ENCODE measurements around the gene ASB18.

The ASB18 gene, protein sequence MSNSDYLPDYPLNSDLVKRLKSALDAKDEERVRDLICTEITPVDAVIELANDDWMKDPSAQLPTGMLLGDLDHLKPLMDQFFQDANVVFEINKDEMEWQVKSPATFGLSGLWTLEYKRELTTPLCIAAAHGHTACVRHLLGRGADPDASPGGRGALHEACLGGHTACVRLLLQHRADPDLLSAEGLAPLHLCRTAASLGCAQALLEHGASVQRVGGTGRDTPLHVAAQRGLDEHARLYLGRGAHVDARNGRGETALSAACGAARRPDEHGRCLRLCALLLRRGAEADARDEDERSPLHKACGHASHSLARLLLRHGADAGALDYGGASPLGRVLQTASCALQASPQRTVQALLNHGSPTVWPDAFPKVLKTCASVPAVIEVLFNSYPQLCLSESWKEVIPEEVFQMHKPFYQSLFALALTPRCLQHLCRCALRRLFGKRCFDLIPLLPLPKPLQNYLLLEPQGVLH

DNA sequence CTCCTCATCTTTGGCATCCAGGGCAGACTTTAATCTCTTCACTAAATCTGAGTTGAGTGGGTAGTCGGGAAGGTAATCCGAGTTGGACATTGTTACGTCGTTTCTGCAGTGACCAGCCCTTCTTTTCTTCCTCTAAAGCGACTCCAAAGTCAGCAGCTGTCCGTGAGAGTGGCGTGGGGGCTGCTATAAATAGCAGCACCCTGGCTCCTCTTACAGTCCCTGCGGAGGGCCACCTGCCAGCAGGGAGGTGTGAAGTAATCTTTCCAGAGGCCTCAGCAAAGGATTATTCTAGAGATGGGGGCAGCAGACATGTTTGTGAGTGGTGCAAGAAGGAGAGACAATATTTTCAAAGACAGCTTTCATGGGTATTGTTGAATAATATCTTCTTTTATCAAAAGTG is at the start of gene ASB18:
Gene ASB18, minus strand, starts transcription at position 151 of the 400 bp plus-strand sequence. Its CDS starts 61 bp downstream, at position 90.
- no peak for DNase-seq

DNA sequence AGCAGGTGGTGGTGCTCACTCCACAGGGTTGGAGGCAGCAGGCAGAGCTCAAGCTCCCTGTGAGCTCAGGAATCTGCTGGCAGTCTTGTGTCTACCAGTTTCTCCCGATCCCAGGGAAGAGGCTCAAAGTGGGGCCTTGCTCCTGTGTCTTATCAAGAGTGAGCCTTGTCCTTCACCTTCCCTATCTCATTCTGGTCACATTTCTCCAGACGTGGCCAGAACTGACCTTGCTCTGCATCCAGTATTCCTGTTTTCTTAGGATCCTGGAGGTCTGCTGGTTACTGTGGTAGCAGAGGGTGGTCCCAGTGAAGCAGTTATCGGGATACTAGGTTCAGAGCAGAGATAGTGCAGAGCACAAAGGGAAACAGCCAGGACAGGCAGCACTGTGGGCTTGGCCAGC is 47.1 kb upstream of the ASB18 start:
- no peak for DNase-seq

DNA sequence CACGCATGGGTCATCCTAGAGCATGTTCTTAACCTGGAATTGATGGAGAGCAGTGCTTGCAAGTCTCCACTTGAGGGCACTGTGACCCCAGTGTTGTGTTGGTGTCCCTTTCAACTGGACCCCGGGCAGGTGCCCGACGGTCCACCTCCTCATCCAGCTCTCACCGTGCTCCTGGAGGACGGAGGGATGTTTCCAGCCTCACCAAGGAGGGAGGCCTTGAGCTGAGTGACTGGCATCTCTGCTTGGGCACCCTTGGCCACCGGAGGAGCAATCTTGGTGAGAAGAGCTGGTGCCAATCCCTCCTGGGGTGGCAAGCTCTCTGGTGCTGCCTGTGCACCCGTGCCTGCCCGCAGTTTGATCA is 45.4 kb upstream of the ASB18 start:
- DNase-seq = peak; percentile 20

DNA sequence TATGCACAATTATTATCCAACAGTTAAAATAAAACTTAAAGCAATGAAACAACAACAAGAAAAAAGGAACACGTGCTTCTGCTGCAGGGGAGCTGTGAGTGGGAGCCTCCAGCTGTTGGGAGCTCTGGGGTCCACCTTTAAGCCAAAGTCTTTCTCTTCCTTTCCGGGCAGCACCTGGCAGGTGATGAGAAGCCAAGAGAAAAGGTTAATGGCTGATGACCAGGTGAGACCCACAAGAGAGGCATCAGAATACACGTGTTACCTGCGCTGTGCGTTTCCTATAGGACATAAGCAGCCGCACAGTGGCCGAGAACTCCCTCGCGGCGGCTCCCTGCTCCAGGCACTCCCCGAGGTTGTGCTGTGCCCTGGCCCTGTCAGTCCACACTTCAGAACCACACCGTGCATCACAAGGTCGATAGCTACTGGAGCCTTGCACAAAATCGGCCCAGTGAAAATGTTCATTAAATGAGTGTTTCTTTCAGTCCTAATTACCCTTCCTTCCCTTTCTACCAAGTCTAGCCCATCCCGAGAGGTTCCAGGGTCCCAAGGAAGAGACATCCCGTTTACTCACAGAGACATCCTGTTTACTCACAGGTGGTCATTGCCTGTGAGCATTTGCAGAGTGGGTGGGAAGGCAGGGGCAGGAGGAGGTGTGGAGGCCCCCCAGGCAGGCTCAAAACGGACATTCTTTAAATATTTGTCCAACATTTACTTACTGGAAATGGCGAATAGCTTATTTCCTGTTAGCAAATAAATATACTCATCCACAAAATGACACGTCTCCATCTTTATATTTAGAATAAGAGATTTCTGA is 44.9 kb upstream of the ASB18 start:
- no peak for DNase-seq

DNA sequence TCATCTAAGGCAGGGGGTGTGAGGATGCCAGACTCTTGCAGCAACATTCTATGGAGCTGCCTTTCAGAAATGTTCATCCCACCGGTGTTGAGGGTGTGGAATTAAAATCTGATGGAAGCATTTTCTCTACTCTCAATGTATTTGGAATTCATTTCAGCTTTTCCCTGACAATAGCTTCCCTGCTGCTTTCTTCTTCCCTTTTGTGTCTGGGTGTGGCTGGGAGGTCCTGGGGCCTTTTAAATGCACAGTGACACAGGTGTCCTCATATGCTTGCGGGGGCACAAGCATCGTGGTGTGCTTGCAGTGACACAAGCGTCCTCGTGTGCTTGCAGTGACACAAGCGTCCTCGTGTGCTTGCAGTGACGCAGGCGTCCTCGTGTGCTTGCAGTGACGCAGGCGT is 43.4 kb upstream of the ASB18 start:
- DNase-seq = no peak

DNA sequence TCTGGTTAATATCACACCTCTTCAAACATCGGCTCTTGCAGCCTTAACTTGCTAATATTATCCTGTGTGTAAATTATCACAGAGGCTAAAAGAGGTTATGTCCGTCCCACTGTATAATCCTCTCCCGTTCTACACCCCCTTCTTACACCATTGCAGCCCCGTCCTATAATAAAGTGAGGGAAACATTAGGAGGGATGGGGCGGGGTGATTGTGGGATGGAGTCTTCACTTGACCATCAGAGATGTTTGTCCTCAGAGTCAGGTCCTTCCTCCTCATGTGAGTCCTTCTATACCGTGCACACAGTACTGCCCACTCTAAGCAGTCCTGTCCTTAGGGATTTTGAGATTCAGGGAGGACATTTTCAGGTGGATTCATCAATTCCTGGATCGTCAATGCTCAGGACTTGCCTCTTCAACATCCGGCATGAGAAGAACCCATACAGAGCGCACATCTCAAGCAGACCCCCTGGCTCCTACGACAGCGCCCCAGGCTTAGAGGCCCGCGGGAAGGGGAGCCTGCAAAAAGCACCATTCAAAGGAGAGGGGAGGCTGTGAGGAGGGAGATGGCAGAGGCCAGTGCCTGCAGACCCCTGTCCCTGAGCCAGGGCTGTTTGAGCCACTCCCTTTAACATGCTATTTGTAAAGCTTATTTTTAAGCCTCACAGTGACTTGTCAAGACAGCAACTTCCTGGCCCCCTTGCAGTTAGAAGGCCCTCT is 42.8 kb upstream of the ASB18 start:
- DNase-seq = no peak

DNA sequence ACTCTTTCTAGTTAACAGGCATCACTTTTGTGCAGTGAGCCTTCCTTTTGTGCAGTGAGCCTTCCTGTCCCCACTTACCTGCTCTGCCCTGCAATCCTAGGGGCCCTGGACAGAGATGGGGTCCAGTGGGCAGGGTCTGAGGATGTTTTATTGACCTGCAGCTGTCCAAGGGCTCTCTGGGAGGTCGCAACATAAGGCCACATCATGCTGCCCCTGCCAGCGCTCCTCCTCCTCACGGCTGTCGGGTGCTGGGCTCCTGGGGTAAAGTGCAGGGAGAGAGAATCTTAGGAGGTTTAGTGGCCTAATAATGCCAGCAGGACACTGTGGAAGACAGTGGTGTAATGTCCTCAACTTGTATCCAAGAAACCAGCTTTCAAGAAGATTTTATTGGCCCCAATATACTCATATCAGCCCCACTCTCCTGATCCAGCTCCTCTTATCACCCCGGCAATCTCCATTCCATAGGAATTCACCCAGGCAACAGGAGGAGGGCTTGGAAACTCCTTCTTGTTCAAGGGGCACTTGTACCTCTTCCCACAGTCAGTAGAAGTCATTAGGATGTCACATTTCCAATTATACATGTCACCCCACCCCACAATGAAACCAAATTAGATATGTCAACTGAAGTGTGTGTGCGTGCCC is 41.9 kb upstream of the ASB18 start:
- DNase-seq = no peak

DNA sequence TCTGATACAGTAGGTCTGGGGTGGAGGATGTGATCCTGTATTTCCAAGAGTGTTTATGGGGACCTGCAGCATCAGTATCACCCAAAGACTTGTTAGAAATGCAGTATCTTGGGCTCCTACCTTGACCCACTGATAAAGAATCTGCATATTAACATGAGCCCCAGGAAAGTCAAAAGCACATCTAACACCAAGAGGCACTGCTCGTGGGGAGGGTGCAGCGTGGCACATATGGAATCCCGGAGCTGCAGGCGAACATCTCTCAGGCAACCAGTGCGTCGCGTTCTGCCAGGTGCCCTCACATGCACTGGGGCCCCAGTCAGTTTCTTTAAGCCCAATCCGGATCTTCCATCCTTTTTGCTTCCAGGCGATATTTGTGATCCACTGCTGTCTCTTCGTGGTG is 41.3 kb upstream of the ASB18 start:
- DNase-seq = no peak

DNA sequence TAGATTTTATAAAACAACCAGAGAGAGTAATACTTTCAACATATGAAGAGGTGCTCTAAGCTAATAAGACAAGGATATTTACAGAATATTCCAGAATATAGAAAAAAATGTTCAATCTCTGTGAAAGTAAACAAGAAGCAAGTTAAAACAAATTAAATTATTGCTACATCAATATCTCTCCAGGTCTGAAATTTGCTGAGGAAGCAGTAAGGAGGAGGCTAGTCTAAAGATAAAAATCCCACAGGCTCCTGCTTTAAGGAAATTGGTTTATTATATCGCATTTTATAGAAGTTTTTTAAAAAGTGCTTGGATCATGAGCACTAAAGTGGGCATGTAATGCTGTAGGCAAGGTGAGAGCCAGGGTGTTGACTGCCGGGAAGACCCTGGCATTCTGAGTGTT is 39.7 kb upstream of the ASB18 start:
- no peak for DNase-seq

DNA sequence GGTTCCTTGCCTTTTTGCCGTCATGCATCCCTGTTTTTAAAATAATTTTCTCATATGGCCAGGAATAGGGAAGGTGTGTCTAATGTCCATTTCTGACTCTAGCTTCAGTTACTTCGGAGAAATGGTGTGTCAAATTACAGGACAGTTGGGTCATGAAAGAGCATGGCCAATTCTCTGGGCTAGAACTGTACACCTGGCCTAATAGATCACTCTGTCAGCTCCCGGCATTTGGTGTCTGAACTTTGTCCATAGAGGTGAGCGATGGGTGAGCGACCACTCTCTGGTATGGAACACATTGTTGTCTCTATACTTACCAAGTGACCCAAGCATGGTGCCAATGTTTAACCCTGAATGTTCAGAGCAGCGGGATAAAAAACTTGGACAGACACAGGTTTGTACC is 38.3 kb upstream of the ASB18 start:
- DNase-seq = no peak

DNA sequence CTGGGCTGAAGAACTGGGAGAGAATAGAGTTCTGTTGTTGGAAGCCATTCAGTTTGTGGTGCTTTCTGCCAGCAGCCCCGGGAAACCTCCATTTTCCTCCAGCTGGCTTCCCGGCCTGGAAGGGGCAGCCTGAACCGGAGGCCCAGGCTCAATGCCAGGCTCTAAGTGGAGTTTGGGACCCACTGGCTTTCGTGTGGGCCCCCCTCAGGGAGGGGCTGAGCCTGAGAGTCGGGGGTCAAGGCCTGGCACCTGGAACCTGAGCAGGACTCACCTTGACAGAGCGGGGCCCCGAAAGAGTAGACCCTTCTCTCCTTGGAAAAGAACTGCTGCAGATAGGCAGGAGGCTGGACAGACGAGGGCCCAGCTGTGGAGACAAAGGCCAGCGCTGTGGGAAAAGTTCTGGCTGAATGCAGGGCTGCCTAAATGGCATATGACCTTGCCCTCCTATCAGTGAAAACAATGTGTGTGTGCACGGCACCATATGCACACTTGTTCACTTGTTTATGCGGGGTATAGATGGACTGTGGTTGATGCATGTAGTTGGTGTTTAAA is 34.8 kb upstream of the ASB18 start:
- DNase-seq = no peak

DNA sequence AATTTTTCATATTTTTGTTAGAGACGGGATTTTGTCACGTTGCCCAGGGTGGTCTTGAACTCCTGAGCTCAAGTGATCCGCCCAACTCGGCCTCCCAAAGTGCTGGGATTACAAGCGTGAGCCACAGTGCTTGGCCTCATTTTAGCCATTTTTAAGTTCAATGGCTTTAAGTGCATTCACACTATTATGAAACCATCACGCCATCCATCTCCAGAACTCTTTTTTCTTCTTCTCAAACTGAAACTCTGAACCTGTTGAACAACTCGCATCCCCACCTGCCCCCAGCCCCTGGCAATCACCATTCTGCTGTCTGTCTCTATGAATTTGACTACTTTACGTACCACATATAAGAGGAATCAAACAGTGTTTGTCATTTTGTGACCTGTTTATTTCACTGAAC is 31.3 kb upstream of the ASB18 start:
- DNase-seq = no peak

DNA sequence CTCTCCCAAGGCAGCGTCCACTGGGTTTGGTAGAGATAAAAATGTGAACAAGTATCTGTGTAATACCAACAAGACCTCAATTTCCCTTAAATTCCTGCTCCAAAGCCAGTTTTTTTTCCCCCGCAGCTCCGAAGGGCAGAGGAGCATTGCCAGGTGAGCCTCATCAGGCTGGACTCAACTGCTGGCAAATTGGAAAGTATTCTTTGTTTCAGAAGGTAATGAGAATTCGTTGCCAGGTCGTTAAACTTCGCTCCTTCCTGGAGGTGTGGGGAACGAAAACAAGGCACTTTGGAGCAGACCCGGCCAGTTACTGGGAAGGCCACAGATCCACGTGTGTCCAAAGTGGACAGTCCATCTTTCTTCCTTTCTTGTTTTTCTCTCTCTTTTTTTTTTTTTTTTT is 30.4 kb upstream of the ASB18 start:
- DNase-seq = no peak

DNA sequence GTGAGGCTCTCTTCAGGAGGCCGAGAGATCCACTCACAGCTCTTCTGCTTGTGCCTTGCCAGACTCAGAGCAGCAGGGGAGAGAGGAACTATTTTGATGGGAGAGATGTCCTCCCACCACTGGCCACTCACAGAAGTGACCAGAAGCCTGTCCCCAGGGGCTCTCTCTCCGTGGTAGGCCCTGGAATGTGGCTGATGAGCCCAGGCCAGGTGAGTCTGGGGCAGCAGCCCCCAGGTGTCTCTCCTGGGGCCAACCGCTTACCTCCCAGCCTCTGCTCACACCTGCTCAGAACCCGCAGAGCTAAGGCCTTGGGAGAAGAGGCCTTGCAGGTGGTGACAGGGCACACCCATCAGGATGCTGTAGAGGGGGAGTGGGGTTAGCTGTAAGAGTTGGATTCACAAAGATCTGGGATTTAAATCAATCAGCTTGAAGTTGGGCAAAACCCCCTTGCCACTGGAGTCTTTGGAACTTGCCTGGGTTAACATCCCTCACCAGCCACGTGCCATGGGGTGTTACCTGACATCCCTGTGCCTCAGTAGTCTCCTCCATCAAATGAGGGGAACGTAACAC is 29.1 kb upstream of the ASB18 start:
- no peak for DNase-seq

DNA sequence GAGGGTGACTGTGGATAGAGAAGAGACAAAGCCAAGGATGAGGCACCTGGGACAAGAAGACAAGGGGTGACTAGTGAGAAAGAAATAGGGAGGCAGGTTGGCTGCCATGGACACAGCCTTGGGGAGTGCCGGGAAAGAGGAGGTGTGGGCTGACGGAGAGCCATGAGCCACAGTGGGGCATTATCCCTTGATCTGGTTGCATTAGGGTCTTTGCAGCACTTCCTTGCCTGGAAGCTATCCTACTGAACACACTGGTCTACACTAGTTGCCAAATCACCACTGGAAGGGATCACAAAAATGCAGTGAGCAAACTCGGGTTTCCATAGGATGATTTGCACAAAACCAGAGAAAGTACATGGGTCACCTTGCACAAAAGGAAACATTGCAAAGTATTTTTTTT is 27.7 kb upstream of the ASB18 start:
- DNase-seq = no peak

DNA sequence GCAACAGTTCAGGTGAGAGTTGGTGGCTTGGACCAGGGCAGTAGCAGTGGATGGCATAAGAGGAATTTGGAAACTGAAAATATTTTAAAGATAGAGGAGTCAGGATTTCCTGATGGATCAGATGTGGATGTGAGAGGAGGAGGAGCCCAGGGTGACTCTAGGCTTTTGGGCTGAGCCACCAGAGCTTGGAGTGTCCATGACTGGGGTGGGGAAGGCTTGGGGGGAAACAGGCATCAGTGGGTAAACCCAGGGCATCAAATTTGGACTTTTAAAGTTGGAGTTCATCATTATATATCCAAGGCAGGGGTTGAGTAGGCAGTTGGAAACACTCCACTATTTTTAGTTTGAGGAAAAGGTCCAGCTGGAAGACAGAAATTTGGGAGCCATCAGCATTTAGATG is 27.3 kb upstream of the ASB18 start:
- no peak for DNase-seq

DNA sequence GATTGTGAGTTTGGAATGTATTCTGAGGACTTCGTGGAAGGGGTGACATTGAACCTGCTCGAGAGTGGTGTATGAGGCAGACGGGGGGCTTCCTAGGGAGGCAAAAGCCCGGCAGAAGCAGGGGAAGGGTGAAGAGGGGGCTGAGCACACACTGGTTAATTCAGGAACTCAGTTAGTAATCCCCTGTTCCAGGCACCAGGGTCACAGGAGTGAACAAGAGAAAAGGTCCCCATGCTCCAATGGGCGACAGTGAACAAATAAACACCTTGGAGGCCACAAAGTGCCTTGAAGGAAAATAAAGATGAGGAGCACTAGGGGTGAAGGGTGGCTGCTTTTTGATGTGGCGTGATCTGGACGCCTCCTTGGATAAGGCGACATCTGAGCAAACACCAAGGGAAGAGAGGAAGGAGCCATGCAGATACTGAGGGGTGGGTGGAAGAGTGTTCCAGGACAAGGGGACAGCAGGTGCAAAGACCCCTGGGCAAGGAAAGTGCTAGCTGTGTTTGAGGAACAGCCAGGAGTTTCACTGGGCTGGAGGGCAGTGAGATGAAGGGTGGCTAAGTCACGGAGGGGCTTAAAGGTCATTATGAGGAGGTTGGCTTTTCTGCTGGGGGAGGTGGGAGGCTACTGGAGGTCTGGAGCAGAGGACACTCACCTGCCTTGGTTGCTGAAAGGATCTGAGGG is 26.7 kb upstream of the ASB18 start:
- DNase-seq = no peak

DNA sequence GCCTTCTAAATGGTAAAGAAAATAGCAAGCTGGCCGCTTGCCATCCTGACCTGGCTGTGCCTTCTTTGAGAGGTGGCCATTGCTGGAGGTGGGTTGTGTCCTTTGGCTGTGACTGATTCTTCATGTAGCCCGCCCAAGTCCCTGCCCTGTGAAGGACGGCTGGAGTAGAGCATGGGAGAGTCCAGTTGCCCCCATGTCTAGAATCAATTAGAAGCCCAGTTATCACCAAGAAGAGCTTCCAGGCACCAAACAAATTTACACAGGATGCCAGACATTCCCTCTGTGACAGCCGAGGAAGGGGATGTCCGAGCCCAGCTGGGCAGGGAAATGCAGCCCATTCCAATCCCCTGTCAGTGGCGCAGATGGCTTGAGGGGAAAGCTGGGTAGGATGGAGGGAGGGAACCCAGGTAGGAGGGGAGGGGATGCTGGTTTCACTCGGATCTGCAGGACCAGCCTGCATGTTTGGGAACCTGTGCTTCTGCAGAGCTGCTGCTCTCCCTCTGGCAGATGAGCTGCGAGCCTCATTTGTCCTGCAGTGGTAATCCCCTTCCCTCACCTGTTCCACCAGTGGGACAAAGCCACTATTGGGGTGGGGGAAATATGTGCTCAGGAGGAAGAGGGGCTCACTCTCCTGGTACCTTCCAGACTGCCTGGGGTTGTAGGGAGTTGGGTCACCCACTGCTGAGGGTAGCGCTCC is 25.7 kb upstream of the ASB18 start:
- DNase-seq = no peak

DNA sequence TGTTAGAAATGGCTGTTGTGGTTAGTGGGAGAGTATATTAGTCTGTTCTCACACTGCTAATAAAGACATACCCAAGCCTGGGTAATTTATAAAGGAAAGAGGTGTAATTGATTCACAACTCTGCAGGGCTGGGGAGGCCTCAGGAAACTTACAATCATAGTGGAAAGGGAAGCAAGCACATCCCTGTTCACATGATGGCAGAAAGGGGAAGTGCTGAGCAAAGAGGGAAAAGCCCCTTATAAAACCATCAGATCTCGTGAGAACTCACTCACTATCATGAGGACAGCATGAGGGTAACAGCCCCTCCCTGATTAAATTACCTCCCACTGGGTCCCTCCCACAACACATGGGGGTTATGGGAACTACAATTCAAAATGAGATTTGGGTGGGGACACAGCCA is 24.2 kb upstream of the ASB18 start:
- DNase-seq = peak; percentile 8

DNA sequence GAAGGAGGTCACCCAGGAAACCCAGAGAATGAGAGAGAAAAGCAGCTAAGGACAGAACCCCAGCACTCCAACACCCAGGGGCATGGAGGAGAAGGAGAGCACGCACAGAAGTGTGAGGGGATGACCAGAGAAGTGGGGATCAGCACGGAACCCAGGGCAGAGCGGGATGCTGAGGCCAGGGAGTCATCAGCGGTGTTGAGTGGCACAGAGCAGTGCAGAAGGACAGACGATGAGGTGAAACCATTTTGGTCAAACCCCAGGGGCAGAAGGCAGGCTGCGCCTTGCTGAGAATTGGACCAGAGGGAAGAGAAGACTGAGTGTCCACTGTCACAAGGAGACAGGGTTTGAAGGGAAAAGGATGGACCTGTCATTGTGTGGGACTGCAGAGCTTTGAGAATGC is 23.4 kb upstream of the ASB18 start:
- no peak for DNase-seq

DNA sequence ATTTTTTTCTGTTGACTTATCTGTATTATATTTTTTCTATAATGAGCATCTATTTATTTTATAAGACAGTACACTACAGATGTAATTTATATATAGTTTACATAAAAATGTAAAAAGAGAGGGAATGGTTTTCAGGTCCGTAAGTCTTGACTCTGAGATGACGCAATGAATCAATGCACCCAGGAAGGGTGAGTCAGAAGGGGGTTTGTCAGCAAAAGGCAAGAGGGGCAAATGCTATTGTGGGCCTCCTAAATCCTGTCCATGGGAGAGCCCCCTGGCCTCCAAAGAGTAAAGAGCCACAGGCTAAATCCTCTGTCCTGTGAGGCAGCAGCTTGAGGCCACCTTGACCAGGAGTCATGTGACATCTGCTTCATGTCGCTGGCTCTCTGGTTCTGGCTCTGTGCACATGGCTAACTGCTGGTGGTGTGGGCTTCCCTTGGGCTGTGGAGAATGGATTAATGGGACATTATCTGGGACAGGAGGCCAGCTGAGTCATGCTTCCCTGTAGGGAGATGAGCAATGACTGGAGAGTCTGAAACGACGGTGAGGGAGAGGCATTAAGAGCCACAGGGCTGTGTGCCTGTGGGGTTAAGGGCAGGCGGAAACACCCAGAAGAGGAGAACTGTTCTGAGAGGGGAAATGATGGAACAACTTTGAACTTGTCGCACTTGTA is 22.8 kb upstream of the ASB18 start:
- no peak for DNase-seq

Measured in suppressor macrophage treated with lipopolysaccharide for 4 hours (primary cell).